ENCODE data around the gene EXPH5. TPM values are rescaled to one million over a fixed set of nuclear protein-coding genes. Genes with fewer than 3 reads are reported as not detected.

Gene EXPH5
- total and polyA plus RNA-seq, 9 of the 15 experiments (the other 6 are each of a cell fraction or from before 2014, with no cell fraction given): 1.3 to 8.5 (median 4.8) TPM

DNA sequence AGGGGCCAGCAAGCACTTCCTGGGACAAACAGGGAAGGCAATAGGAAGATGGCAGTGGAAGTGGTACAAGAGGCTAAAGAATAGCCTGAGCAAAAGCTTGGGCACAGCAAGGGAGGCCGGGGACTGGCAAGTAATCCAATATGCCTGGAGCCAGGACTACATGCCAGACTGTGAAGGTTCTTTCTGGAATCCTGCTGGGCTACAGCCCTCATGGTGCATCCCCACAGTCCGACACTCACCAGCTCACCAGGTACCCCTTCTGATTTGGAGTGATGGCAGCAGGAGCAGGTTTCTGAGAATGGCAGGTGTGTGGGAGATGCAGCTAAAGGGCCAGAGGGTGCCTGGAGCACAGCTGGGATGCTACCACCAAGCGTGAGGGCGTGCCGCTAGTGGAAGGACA, 63.1 kb downstream of the EXPH5 start (continued):
- TF ChIP-seq, protein P1, sequence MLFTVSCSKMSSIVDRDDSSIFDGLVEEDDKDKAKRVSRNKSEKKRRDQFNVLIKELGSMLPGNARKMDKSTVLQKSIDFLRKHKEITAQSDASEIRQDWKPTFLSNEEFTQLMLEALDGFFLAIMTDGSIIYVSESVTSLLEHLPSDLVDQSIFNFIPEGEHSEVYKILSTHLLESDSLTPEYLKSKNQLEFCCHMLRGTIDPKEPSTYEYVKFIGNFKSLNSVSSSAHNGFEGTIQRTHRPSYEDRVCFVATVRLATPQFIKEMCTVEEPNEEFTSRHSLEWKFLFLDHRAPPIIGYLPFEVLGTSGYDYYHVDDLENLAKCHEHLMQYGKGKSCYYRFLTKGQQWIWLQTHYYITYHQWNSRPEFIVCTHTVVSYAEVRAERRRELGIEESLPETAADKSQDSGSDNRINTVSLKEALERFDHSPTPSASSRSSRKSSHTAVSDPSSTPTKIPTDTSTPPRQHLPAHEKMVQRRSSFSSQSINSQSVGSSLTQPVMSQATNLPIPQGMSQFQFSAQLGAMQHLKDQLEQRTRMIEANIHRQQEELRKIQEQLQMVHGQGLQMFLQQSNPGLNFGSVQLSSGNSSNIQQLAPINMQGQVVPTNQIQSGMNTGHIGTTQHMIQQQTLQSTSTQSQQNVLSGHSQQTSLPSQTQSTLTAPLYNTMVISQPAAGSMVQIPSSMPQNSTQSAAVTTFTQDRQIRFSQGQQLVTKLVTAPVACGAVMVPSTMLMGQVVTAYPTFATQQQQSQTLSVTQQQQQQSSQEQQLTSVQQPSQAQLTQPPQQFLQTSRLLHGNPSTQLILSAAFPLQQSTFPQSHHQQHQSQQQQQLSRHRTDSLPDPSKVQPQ (CRISPR knock-in tag; IDR thresholded peaks at IDR 0.05; ENCODE audit: borderline replicate concordance): no peak

DNA sequence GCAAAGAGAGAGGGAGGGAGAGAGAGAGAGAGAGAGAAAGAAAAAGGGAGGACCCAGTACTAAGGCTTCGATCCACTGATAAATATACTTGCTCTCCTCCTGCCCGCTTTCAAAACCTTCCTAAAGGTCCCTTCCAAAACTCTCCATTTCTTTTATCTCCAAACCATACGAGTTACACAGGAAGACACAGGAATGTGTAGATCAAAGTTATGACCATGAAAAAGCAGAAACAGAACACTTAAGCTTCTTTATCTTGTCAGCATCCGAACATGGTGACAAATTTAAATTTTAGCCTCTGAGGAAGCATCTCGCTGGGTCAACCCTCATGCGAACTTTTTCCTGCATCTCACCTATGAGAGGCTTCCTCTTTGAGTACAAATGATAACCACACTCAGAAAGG, 66.2 kb downstream of the EXPH5 start:
- no TSS peak for BruUV-seq (replicated peaks)
- no peak overlapping the region for H3K4me3 ChIP-seq
- intact Hi-C loops (cut with micrococcal nuclease): no loop called here
- H3K27ac ChIP-seq (ENCODE audit: extremely low read depth, low read depth, low read length): no peak overlapping the region
- FAIRE-seq (no peak), ATAC-seq (peak; percentile 41; the same call in 2 of the 3 replicates), DNase-seq (ENCODE audit: extremely low read depth in 1 of 4, low spot score in 3 of 4) (peak in 1 of 4 experiments; percentile 10)
- H3K9me1 ChIP-seq (ENCODE audit: control insufficient read depth, insufficient read depth, low read length): no peaks in the 10 kb centered on the region
- H3K79me2 ChIP-seq (ENCODE audit: control insufficient read depth, insufficient read depth, low read length): no peaks in the 10 kb centered on the region
- H4K20me1 ChIP-seq (replicated peaks; ENCODE audit: control insufficient read depth, insufficient read depth, low read length): no peaks in the 10 kb centered on the region
- H3K9ac ChIP-seq (ENCODE audit: insufficient read depth in 1 of 2, low read depth in 2 of 2, low read length in 2 of 2): 0 out of 4 replicates have a peak overlapping the region, but pooled peaks of 1 of the 2 experiments have one; percentile 11
- H3K4me2 ChIP-seq (ENCODE audit: insufficient read depth, low read length): peak overlapping the region; percentile 2; the same call in 1 of the 2 replicates
- H2AFZ ChIP-seq (ENCODE audit: low read depth, low read length): peak overlapping the region; percentile 35; the same call in 1 of the 2 replicates
- WGBS (ENCODE audit: insufficient coverage, low coverage, missing lambda C conversion rate): 16% methylated on average over 6 of the region's 6 CpGs
- peaks cover 6% of the 10 kb centered on the region; the same call in 2 of the 3 replicates for H3K36me3 ChIP-seq (ENCODE audit: control insufficient read depth, insufficient read depth, low read length)
- ChIA-PET CTCF (ENCODE audit: low intra/inter-chr PET ratio) (no interaction called here), POLR2A (no interaction called here)
- in situ Hi-C loops (cut with MboI): no loop called here
- peaks cover 0 to 5% of the 10 kb centered on the region in 2 experiments; a peak in 3 of 5 replicates for H3K4me1 ChIP-seq (replicated peaks in 1 of 2; ENCODE audit: control insufficient read depth in 2 of 2, insufficient read depth in 2 of 2, low read length in 2 of 2)
- H3K9me3 ChIP-seq (replicated peaks; ENCODE audit: control insufficient read depth, insufficient read depth, low read depth, low read length): no peaks in the 10 kb centered on the region
- H3K27me3 ChIP-seq (ENCODE audit: control insufficient read depth in 2 of 2, insufficient read depth in 2 of 2, low read length in 2 of 2): no peaks in the 10 kb centered on the region
- peak; percentile 59; the same call in 1 of the 2 replicates for TF ChIP-seq LEF1 (IDR thresholded peaks at IDR 0.05)
- TF ChIP-seq DACH1 (IDR thresholded peaks at IDR 0.05; ENCODE audit: partially characterized antibody): no peak
- TF ChIP-seq ZNF12 (CRISPR knock-in tag; IDR thresholded peaks at IDR 0.05): no peak
- TF ChIP-seq MEIS2 (IDR thresholded peaks at IDR 0.05; ENCODE audit: partially characterized antibody): peak; percentile 18
- TF ChIP-seq RBM39 (optimal IDR thresholded peaks at IDR 0.05; ENCODE audit: low read depth, low read length): no peak
- TF ChIP-seq, protein P2, sequence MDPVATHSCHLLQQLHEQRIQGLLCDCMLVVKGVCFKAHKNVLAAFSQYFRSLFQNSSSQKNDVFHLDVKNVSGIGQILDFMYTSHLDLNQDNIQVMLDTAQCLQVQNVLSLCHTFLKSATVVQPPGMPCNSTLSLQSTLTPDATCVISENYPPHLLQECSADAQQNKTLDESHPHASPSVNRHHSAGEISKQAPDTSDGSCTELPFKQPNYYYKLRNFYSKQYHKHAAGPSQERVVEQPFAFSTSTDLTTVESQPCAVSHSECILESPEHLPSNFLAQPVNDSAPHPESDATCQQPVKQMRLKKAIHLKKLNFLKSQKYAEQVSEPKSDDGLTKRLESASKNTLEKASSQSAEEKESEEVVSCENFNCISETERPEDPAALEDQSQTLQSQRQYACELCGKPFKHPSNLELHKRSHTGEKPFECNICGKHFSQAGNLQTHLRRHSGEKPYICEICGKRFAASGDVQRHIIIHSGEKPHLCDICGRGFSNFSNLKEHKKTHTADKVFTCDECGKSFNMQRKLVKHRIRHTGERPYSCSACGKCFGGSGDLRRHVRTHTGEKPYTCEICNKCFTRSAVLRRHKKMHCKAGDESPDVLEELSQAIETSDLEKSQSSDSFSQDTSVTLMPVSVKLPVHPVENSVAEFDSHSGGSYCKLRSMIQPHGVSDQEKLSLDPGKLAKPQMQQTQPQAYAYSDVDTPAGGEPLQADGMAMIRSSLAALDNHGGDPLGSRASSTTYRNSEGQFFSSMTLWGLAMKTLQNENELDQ (CRISPR knock-in tag; IDR thresholded peaks at IDR 0.05; ENCODE audit: borderline replicate concordance): no peak
- peak; percentile 60; the same call in 1 of the 2 replicates for TF ChIP-seq TCF3 (CRISPR knock-in tag; IDR thresholded peaks at IDR 0.05)
- no peak for TF ChIP-seq MXI1 (IDR thresholded peaks at IDR 0.05; ENCODE audit: low read depth, low read length)
- TF ChIP-seq ZNF24 (IDR thresholded peaks at IDR 0.05): no peak
- TF ChIP-seq ARID1B (IDR thresholded peaks at IDR 0.05): peak; percentile 41; the same call in 1 of the 2 replicates
- TF ChIP-seq STAT5A (IDR thresholded peaks at IDR 0.05; ENCODE audit: borderline replicate concordance, low read length): no peak
